ENCODE results near the gene MAP1S.

The MAP1S gene

DNA sequence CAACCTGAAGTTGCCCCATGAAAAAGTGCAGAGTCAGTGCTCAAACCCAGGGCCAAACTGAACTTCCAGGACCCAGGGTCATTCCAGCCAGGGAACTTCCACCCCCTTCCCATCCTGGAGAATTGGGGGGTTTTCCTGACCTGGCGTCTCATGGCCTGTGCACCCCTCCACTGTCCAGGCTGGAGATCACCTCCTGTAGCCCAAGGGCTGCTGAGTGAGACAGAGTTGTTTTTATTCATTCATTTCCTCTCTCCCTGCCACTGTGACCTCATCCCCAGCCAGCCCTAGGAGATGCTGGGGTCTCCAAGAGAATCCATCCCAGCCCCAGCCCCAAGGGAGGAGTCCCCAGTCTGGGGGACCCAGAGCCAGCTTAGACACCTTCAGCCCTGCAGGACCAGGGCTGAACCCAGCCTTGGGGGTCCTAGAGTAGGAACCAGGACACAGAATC is 36.2 kb downstream of the MAP1S start:
- Histone ChIP-seq H3K36me3 (ENCODE audit: control insufficient read depth, insufficient read depth, low read length, severe bottlenecking) (no peaks in the 10 kb centered on the region), H3K27me3 (replicated peaks; ENCODE audit: control insufficient read depth, insufficient read depth, low read length) (no peaks in the 10 kb centered on the region), H3K4me3 (ENCODE audit: low read length) (no peak overlapping the region), H3K9me3 (ENCODE audit: control insufficient read depth, low read length) (no peaks in the 10 kb centered on the region), H3K9ac (ENCODE audit: low read length) (no peak overlapping the region), H3K4me1 (ENCODE audit: control insufficient read depth, insufficient read depth, low read length) (no peaks in the 10 kb centered on the region)
- no peak for DNase-seq (ENCODE audit: low read depth)

DNA sequence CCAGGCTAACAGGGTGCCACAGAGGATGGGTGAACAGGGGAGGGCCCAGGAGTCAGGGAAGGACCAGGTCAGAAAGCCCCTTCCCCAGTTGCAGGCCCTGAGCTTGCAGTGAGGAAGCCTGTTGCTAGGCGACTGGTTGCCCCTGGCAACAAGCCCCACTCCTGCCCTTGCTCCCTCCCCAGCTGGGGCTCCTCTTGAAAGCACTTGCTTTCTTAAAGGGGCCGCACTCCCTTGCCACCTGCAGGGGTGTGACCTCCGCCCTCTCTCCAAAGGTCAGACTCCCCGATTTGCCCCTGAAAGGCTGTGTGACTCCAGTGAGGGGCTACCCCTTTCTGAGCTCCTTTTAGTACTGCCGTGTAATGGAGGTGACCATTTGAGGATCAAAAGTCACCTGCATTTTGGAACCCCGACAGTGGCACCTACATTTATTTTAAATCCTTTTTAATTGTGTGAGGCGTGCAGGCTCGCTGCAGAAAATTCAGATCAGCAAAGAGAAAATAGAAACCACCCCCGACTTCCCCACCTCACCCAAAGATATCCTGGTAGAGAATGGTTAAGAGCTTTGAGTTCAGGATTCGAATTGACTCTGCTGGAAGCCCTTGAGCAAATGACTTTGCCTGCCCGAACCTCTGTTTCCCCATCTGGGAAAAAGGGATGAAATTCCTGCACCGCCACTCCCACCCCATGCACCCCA is 36.8 kb downstream of the MAP1S start:
- no peaks in the 10 kb centered on the region for H3K9me3 ChIP-seq (ENCODE audit: control insufficient read depth, low read length)
- no peak overlapping the region for H3K4me3 ChIP-seq (ENCODE audit: low read length)
- no peak overlapping the region for H3K9ac ChIP-seq (ENCODE audit: low read length)
- no peaks in the 10 kb centered on the region for H3K27me3 ChIP-seq (replicated peaks; ENCODE audit: control insufficient read depth, insufficient read depth, low read length)
- no peak for DNase-seq (ENCODE audit: low read depth)
- no peaks in the 10 kb centered on the region for H3K4me1 ChIP-seq (ENCODE audit: control insufficient read depth, insufficient read depth, low read length)
- H3K36me3 ChIP-seq (ENCODE audit: control insufficient read depth, insufficient read depth, low read length, severe bottlenecking), result no peaks in the 10 kb centered on the region

DNA sequence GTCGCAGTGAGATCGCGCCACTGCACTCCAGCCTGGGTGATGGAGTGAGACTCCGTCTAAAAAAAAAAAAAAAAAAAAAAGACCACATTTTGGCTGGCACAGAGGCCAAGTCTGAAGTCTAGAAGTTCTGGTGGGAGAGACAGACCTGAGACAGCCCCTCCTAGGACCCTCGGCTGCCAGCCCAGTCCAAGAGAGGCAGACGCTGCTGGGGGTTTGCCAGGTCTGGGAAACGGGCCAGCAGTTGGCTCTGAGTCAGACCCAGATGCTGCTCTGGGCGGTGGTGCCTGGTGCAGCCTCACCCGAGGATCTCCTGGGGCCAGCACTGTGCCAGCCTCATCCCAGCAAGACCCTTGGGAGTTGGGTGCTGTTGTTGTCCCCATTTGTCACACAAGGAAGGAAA is 37.8 kb downstream of the MAP1S start:
- Histone ChIP-seq H3K36me3 (ENCODE audit: control insufficient read depth, insufficient read depth, low read length, severe bottlenecking) (no peaks in the 10 kb centered on the region), H3K4me3 (ENCODE audit: low read length) (no peak overlapping the region), H3K27me3 (replicated peaks; ENCODE audit: control insufficient read depth, insufficient read depth, low read length) (no peaks in the 10 kb centered on the region), H3K9me3 (ENCODE audit: control insufficient read depth, low read length) (no peaks in the 10 kb centered on the region), H3K4me1 (ENCODE audit: control insufficient read depth, insufficient read depth, low read length) (no peaks in the 10 kb centered on the region), H3K9ac (ENCODE audit: low read length) (no peak overlapping the region)
- peak; percentile 64 for DNase-seq (ENCODE audit: low read depth)

DNA sequence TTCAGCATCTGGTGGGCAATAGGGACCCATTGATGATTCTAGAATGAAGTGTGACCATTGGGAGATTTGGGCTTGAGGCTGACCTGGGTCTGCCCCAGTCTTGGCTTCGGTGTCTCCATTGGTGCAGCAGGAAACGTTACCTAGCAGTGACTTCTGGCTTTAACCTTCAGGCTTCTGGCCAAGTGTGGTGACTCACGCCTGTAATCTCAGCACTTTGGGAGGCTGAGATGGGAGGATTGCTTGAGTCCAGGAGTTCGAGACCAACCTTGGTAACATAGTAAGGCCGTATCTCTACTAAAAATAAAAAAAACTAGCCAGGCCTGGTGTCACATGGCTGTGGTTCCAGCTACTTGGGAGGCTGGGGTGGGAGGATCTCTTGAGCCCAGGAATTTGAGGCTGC is 39.2 kb downstream of the MAP1S start:
- H3K4me3 ChIP-seq (ENCODE audit: low read length), result no peak overlapping the region

DNA sequence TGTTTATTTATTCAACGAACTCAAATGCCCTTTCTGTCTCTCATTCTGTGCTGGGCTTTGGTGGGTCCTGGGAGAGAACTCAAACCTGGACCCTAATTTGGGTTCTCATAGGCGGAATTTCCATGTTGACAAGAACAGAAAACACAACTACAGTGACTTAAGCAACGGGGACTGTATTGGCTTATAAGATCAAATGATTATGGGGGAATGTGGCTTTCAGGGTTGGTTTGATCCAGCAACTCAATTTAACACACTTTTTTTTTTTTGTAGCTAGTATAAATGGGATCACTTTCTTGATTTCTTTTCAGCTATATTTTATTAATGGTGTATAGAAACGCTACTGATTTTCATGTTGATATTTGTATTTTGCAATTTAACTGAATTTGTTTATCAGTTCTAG is 41.9 kb downstream of the MAP1S start:
- H3K9ac ChIP-seq (ENCODE audit: low read length), result no peak overlapping the region
- DNase-seq (ENCODE audit: low read depth), result no peak
- peaks cover under 1% of the 10 kb centered on the region for H3K4me1 ChIP-seq (ENCODE audit: control insufficient read depth, insufficient read depth, low read length)
- no peaks in the 10 kb centered on the region for H3K27me3 ChIP-seq (replicated peaks; ENCODE audit: control insufficient read depth, insufficient read depth, low read length)
- no peaks in the 10 kb centered on the region for H3K9me3 ChIP-seq (ENCODE audit: control insufficient read depth, low read length)
- no peak overlapping the region for H3K4me3 ChIP-seq (ENCODE audit: low read length)
- H3K36me3 ChIP-seq (ENCODE audit: control insufficient read depth, insufficient read depth, low read length, severe bottlenecking), result no peaks in the 10 kb centered on the region

More for the DNA sequence above, 39.2 kb downstream of the MAP1S start:
- Histone ChIP-seq H3K9me3 (ENCODE audit: control insufficient read depth, low read length) (no peaks in the 10 kb centered on the region), H3K9ac (ENCODE audit: low read length) (no peak overlapping the region), H3K27me3 (replicated peaks; ENCODE audit: control insufficient read depth, insufficient read depth, low read length) (no peaks in the 10 kb centered on the region), H3K4me1 (ENCODE audit: control insufficient read depth, insufficient read depth, low read length) (no peaks in the 10 kb centered on the region), H3K36me3 (ENCODE audit: control insufficient read depth, insufficient read depth, low read length, severe bottlenecking) (no peaks in the 10 kb centered on the region)
- DNase-seq (ENCODE audit: low read depth), result no peak

DNA sequence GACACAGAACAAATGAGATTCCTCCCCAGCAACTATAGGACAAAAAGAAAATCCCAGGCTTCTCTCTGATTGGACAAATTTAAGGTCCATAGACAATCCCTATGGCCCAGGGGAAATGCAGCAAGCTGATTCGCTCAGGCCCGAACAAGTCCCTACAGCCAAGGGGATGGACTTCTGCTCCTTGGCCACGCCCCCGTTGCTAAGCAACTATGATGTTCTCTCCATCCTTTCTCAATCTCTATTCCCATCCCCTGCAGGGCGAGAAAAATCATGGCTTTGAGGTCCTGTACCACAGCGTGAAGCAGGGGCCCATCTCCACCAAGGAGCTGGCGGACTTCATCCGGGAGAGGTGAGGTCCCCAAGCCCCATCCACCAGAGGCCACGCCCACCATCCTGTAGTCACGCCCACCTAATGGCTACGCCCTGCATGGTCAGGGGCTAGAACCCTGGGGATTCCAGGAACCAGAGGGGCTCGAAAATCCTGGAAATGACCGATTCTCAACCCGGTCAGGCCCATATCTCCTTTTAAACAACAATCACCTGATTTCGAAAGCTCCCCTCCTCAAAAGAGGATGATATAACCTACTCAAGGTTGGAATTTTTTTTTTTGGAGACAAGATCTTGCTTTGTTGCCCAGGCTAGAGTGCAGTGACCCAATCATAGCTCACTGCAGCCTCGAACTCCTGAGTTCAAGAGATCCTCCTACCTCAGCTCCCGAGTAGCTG is 43.4 kb downstream of the MAP1S start:
- Histone ChIP-seq H3K4me1 (ENCODE audit: control insufficient read depth, insufficient read depth, low read length) (peaks cover 5% of the 10 kb centered on the region), H3K9me3 (ENCODE audit: control insufficient read depth, low read length) (no peaks in the 10 kb centered on the region), H3K27me3 (replicated peaks; ENCODE audit: control insufficient read depth, insufficient read depth, low read length) (no peaks in the 10 kb centered on the region), H3K4me3 (ENCODE audit: low read length) (no peak overlapping the region), H3K36me3 (ENCODE audit: control insufficient read depth, insufficient read depth, low read length, severe bottlenecking) (no peaks in the 10 kb centered on the region), H3K9ac (ENCODE audit: low read length) (no peak overlapping the region)
- peak; percentile 60 for DNase-seq (ENCODE audit: low read depth)

DNA sequence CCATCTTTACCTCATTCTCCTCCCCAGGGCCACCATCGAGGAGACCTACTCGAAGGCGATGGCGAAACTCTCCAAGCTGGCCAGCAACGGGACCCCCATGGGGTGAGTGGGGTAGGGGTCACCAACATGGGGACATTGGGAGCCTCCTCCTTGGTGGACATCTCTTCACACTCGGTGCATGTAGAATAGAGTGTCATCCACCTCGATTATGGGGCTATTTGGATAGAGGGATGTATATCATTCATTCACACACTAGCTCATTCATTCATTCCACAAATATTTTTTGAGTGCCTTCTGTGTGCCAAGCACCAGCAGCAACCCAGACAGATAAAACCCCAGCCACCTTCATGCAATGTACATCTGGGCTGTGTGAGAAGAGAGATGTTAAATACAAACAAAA is 45.1 kb downstream of the MAP1S start:
- no peaks in the 10 kb centered on the region for H3K36me3 ChIP-seq (ENCODE audit: control insufficient read depth, insufficient read depth, low read length, severe bottlenecking)
- DNase-seq (ENCODE audit: low read depth), result no peak
- H3K9ac ChIP-seq (ENCODE audit: low read length), result no peak overlapping the region
- peaks cover 5% of the 10 kb centered on the region for H3K4me1 ChIP-seq (ENCODE audit: control insufficient read depth, insufficient read depth, low read length)
- no peaks in the 10 kb centered on the region for H3K27me3 ChIP-seq (replicated peaks; ENCODE audit: control insufficient read depth, insufficient read depth, low read length)
- H3K9me3 ChIP-seq (ENCODE audit: control insufficient read depth, low read length), result no peaks in the 10 kb centered on the region
- no peak overlapping the region for H3K4me3 ChIP-seq (ENCODE audit: low read length)

DNA sequence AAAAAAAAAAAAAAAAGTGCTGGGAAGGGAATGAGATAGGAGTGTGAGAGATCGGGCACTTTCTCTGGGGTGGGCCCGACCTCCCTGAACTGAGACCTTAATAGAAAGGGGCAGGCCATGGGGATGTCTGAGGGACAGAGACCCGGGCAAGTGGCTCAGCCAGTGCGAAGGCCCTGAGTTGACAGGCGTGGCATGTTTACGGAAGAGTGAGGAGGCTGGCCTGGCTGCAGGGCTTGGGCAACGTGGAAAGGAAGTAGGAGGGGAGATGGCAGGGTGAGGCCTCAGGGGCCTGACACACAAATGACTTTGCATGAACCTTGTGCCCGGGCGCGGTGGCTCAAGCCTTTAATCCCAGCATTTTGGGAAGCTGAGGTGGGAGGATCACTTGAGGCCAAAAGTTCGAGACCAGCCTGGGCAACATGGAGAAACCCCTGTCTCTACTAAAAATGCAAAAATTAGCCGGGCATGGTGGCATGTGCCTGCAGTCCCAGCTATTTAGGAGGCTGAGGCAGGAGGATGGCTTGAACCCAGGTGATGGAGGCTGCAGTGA is 45.9 kb downstream of the MAP1S start:
- no peak for DNase-seq (ENCODE audit: low read depth)

DNA sequence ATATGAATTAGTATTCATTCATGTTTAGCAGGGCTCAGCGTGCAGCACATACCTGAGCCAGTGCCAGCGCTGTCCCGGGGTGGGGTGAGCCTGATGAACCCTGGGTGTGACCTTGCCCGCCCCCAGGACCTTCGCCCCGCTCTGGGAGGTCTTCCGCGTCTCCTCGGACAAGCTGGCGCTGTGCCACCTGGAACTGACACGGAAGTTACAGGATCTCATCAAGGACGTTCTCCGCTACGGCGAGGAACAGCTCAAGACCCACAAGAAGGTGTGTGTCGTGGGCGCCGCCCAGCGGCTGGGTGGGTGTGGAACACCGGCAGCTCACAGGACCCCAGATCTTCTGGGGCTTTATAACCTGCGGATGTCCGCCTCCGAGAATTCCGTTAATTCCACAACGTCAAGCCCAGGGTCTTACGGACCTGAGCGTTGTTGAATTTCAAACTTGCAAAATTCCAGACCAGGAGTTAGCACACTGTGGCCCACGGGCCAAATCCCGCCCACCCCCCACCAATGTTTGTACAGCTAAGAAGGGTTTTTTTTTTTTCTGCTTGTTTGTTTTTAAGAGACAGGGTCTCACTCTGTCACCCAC is 47.4 kb downstream of the MAP1S start:
- peak; percentile 79 for DNase-seq (ENCODE audit: low read depth)
- H3K9me3 ChIP-seq (ENCODE audit: control insufficient read depth, low read length), result no peaks in the 10 kb centered on the region
- H3K27me3 ChIP-seq (replicated peaks; ENCODE audit: control insufficient read depth, insufficient read depth, low read length), result no peaks in the 10 kb centered on the region
- no peaks in the 10 kb centered on the region for H3K36me3 ChIP-seq (ENCODE audit: control insufficient read depth, insufficient read depth, low read length, severe bottlenecking)
- H3K4me3 ChIP-seq (ENCODE audit: low read length), result peak overlapping the region; percentile 66
- peak overlapping the region; percentile 37 for H3K9ac ChIP-seq (ENCODE audit: low read length)
- H3K4me1 ChIP-seq (ENCODE audit: control insufficient read depth, insufficient read depth, low read length), result peaks cover 5% of the 10 kb centered on the region

More for the DNA sequence above, 45.9 kb downstream of the MAP1S start:
- Histone ChIP-seq H3K36me3 (ENCODE audit: control insufficient read depth, insufficient read depth, low read length, severe bottlenecking) (no peaks in the 10 kb centered on the region), H3K4me1 (ENCODE audit: control insufficient read depth, insufficient read depth, low read length) (peaks cover 5% of the 10 kb centered on the region), H3K4me3 (ENCODE audit: low read length) (no peak overlapping the region), H3K27me3 (replicated peaks; ENCODE audit: control insufficient read depth, insufficient read depth, low read length) (no peaks in the 10 kb centered on the region), H3K9me3 (ENCODE audit: control insufficient read depth, low read length) (no peaks in the 10 kb centered on the region), H3K9ac (ENCODE audit: low read length) (no peak overlapping the region)

DNA sequence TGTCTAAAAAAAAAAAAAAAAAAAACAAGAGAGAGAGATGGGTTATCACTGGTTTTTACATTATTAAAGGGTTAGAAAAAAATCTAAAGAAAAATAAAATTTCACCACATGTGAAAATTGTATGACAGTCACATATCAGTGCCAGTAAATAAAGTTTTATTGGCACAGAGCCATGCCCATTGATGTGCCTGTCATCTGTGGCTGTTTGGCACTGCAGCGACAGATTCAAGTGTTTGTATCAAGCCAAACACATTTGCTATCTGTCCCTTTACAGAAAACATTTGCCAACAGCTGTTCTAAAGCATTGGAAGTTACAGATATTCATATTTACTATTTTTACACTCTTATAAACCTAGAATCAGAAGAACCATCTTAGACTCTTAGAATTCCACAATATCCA is 48.3 kb downstream of the MAP1S start:
- H3K9ac ChIP-seq (ENCODE audit: low read length), result no peak overlapping the region
- H3K9me3 ChIP-seq (ENCODE audit: control insufficient read depth, low read length), result no peaks in the 10 kb centered on the region
- H3K4me1 ChIP-seq (ENCODE audit: control insufficient read depth, insufficient read depth, low read length), result peaks cover 5% of the 10 kb centered on the region
- H3K4me3 ChIP-seq (ENCODE audit: low read length), result no peak overlapping the region
- H3K36me3 ChIP-seq (ENCODE audit: control insufficient read depth, insufficient read depth, low read length, severe bottlenecking), result no peaks in the 10 kb centered on the region
- no peak for DNase-seq (ENCODE audit: low read depth)
- H3K27me3 ChIP-seq (replicated peaks; ENCODE audit: control insufficient read depth, insufficient read depth, low read length), result no peaks in the 10 kb centered on the region

DNA sequence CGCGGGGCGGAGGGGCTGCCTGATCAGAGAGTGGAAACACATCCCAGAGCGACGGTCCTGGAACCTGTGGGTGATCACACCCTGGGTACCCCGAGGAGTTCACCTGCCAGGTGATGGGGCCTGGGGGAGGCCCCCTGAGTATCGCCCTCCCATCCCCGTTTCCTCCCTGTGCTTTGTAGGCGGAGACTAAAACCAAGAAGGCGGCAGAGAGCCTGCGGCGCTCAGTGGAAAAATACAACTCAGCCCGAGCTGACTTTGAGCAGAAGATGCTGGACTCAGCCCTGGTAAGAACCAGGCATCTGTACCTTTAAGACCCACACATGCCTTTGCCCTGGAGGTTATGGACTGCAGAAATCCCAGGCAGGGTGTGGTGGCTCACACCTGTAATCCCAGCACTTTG is 51.3 kb downstream of the MAP1S start:
- no peaks in the 10 kb centered on the region for H3K27me3 ChIP-seq (replicated peaks; ENCODE audit: control insufficient read depth, insufficient read depth, low read length)
- H3K4me1 ChIP-seq (ENCODE audit: control insufficient read depth, insufficient read depth, low read length), result peaks cover 13% of the 10 kb centered on the region
- no peaks in the 10 kb centered on the region for H3K36me3 ChIP-seq (ENCODE audit: control insufficient read depth, insufficient read depth, low read length, severe bottlenecking)
- DNase-seq (ENCODE audit: low read depth), result no peak
- no peaks in the 10 kb centered on the region for H3K9me3 ChIP-seq (ENCODE audit: control insufficient read depth, low read length)
- H3K9ac ChIP-seq (ENCODE audit: low read length), result no peak overlapping the region
- no peak overlapping the region for H3K4me3 ChIP-seq (ENCODE audit: low read length)
